Measurements from ENCODE around the gene CYP4Z1. TPM values are rescaled to one million over a fixed set of nuclear protein-coding genes. Genes with fewer than 3 reads are reported as not detected.
A peak's percentile ranks its signal among the peaks of the same experiment; 100 is the strongest.
"Not testable (repeated sequence)": the region's sequence is repeated elsewhere in the genome, so short reads cannot be mapped to it uniquely, and the experiment has no call there.

CYP4Z1 gene
- 0.03 TPM for polyA plus RNA-seq
- long read RNA-seq, donor 1, partial matches to known transcripts: 7 of 7 reads
- long read RNA-seq, donor 1, other reads (novel, unspliced or antisense): 0 of 7 reads
- long read RNA-seq, donor 2: 0 reads
- long read RNA-seq, donor 3: 0 reads
- long read RNA-seq, donor 4: 0 reads
- long read RNA-seq, donor 5: 0 reads
- long read RNA-seq, donor 6: 0 reads
- long read RNA-seq, donor 7: 0 reads
- long read RNA-seq, donor 8: 0 reads
- long read RNA-seq, donor 9: 0 reads
- long read RNA-seq, donor 10, partial matches to known transcripts: 9 of 9 reads
- long read RNA-seq, donor 10, other reads (novel, unspliced or antisense): 0 of 9 reads
- long read RNA-seq, donor 11: 0 reads

- Histone ChIP-seq H3K4me3 (ENCODE audit: low read length) (no peak within 1 kb of the TSS), H3K4me1 (ENCODE audit: control insufficient read depth, insufficient read depth, low read length) (no peaks in the 10 kb centered on the region), H3K9me3 (ENCODE audit: control insufficient read depth, low read depth, low read length) (no peaks in the 10 kb centered on the region), H3K36me3 (ENCODE audit: control insufficient read depth, insufficient read depth, low read length) (no peaks in the 10 kb centered on the region), H3K27me3 (ENCODE audit: control insufficient read depth, insufficient read depth, low read length) (peaks cover 2% of the 10 kb centered on the region), H3K27ac (ENCODE audit: low read length) (no peak within 1 kb of the TSS)
- DNase-seq: no peak
Observed at GRCh38 chr1:47067097-47067594, at the start of gene CYP4Z1. Gene CYP4Z1 (plus strand): TSS chr1:47067231. CDS start chr1:47067491, 260 bp downstream.

GRCh38 chr1:47021070-47021469 lies 46.0 kb upstream of the CYP4Z1 start:
- H3K4me3 ChIP-seq (ENCODE audit: low read length): no peak overlapping the region
- H3K36me3 ChIP-seq (ENCODE audit: control insufficient read depth, insufficient read depth, low read length): no peaks in the 10 kb centered on the region
- DNase-seq: no peak
- no peak overlapping the region for H3K27ac ChIP-seq (ENCODE audit: low read length)
- WGBS (ENCODE audit: insufficient coverage, low lambda C conversion rate): no CpG with 5 or more reads among the region's 2 CpGs
- H3K27me3 ChIP-seq (ENCODE audit: control insufficient read depth, insufficient read depth, low read length): peaks cover 27% of the 10 kb centered on the region
- no peaks in the 10 kb centered on the region for H3K4me1 ChIP-seq (ENCODE audit: control insufficient read depth, insufficient read depth, low read length)
- no peaks in the 10 kb centered on the region for H3K9me3 ChIP-seq (ENCODE audit: control insufficient read depth, low read depth, low read length)

- Histone ChIP-seq H3K36me3 (ENCODE audit: control insufficient read depth, insufficient read depth, low read length) (no peaks in the 10 kb centered on the region), H3K4me3 (ENCODE audit: low read length) (peak within 1 kb of the TSS; percentile 30), H3K9me3 (ENCODE audit: control insufficient read depth, low read depth, low read length) (no peaks in the 10 kb centered on the region), H3K27me3 (ENCODE audit: control insufficient read depth, insufficient read depth, low read length) (peaks cover 27% of the 10 kb centered on the region), H3K27ac (ENCODE audit: low read length) (no peak within 1 kb of the TSS), H3K4me1 (ENCODE audit: control insufficient read depth, insufficient read depth, low read length) (no peaks in the 10 kb centered on the region)
- 20% methylated on average over 1 of the region's 49 CpGs for WGBS (ENCODE audit: insufficient coverage, low lambda C conversion rate)
- peak; percentile 5 to 42 for DNase-seq
Observed at GRCh38 chr1:47023268-47024140, 43.5 kb upstream of the CYP4Z1 start, which contains the start of gene CYP4X1. Gene CYP4X1 (plus strand): TSS chr1:47023669. CDS start chr1:47023818, 149 bp downstream.

GRCh38 chr1:47024141-47024801 lies 42.8 kb upstream of the CYP4Z1 start:
- Histone ChIP-seq H3K4me3 (ENCODE audit: low read length) (peak overlapping the region; percentile 30), H3K4me1 (ENCODE audit: control insufficient read depth, insufficient read depth, low read length) (no peaks in the 10 kb centered on the region), H3K9me3 (ENCODE audit: control insufficient read depth, low read depth, low read length) (no peaks in the 10 kb centered on the region), H3K27ac (ENCODE audit: low read length) (no peak overlapping the region), H3K36me3 (ENCODE audit: control insufficient read depth, insufficient read depth, low read length) (no peaks in the 10 kb centered on the region), H3K27me3 (ENCODE audit: control insufficient read depth, insufficient read depth, low read length) (peaks cover 27% of the 10 kb centered on the region)
- DNase-seq: no peak
- 38% methylated on average over 3 of the region's 8 CpGs for WGBS (ENCODE audit: insufficient coverage, low lambda C conversion rate)

- H3K27ac ChIP-seq (ENCODE audit: low read length): no peak overlapping the region
- peaks cover 5% of the 10 kb centered on the region for H3K27me3 ChIP-seq (ENCODE audit: control insufficient read depth, insufficient read depth, low read length)
- no peaks in the 10 kb centered on the region for H3K9me3 ChIP-seq (ENCODE audit: control insufficient read depth, low read depth, low read length)
- 60% methylated on average over 1 of the region's 3 CpGs for WGBS (ENCODE audit: insufficient coverage, low lambda C conversion rate)
- H3K36me3 ChIP-seq (ENCODE audit: control insufficient read depth, insufficient read depth, low read length): no peaks in the 10 kb centered on the region
- H3K4me3 ChIP-seq (ENCODE audit: low read length): no peak overlapping the region
- H3K4me1 ChIP-seq (ENCODE audit: control insufficient read depth, insufficient read depth, low read length): no peaks in the 10 kb centered on the region
- no peak for DNase-seq
Observed at GRCh38 chr1:47030170-47030805, 36.7 kb upstream of the CYP4Z1 start.

GRCh38 chr1:47031059-47031458 lies 36.0 kb upstream of the CYP4Z1 start:
- WGBS (ENCODE audit: insufficient coverage, low lambda C conversion rate): 67% methylated on average over 1 of the region's 3 CpGs
- Histone ChIP-seq H3K9me3 (ENCODE audit: control insufficient read depth, low read depth, low read length) (no peaks in the 10 kb centered on the region), H3K36me3 (ENCODE audit: control insufficient read depth, insufficient read depth, low read length) (no peaks in the 10 kb centered on the region), H3K4me3 (ENCODE audit: low read length) (no peak overlapping the region), H3K27ac (ENCODE audit: low read length) (no peak overlapping the region), H3K4me1 (ENCODE audit: control insufficient read depth, insufficient read depth, low read length) (no peaks in the 10 kb centered on the region), H3K27me3 (ENCODE audit: control insufficient read depth, insufficient read depth, low read length) (no peaks in the 10 kb centered on the region)
- no peak for DNase-seq

GRCh38 chr1:47031585-47031984 lies 35.4 kb upstream of the CYP4Z1 start:
- Histone ChIP-seq H3K4me3 (ENCODE audit: low read length) (no peak overlapping the region), H3K9me3 (ENCODE audit: control insufficient read depth, low read depth, low read length) (no peaks in the 10 kb centered on the region), H3K4me1 (ENCODE audit: control insufficient read depth, insufficient read depth, low read length) (no peaks in the 10 kb centered on the region), H3K27ac (ENCODE audit: low read length) (no peak overlapping the region), H3K27me3 (ENCODE audit: control insufficient read depth, insufficient read depth, low read length) (no peaks in the 10 kb centered on the region), H3K36me3 (ENCODE audit: control insufficient read depth, insufficient read depth, low read length) (no peaks in the 10 kb centered on the region)
- no CpG with 5 or more reads among the region's 3 CpGs for WGBS (ENCODE audit: insufficient coverage, low lambda C conversion rate)
- no peak for DNase-seq

- Histone ChIP-seq H3K9me3 (ENCODE audit: control insufficient read depth, low read depth, low read length) (no peaks in the 10 kb centered on the region), H3K27me3 (ENCODE audit: control insufficient read depth, insufficient read depth, low read length) (no peaks in the 10 kb centered on the region), H3K36me3 (ENCODE audit: control insufficient read depth, insufficient read depth, low read length) (no peaks in the 10 kb centered on the region), H3K4me3 (ENCODE audit: low read length) (no peak overlapping the region), H3K27ac (ENCODE audit: low read length) (no peak overlapping the region), H3K4me1 (ENCODE audit: control insufficient read depth, insufficient read depth, low read length) (no peaks in the 10 kb centered on the region)
- 100% methylated on average over 1 of the region's 1 CpG for WGBS (ENCODE audit: insufficient coverage, low lambda C conversion rate)
- no peak for DNase-seq
Observed at GRCh38 chr1:47036764-47037163, 30.3 kb upstream of the CYP4Z1 start.

GRCh38 chr1:47059376-47059775 lies 7.7 kb upstream of the CYP4Z1 start:
- Histone ChIP-seq H3K4me1 (ENCODE audit: control insufficient read depth, insufficient read depth, low read length) (no peaks in the 10 kb centered on the region), H3K27ac (ENCODE audit: low read length) (no peak overlapping the region), H3K27me3 (ENCODE audit: control insufficient read depth, insufficient read depth, low read length) (no peaks in the 10 kb centered on the region), H3K36me3 (ENCODE audit: control insufficient read depth, insufficient read depth, low read length) (no peaks in the 10 kb centered on the region), H3K9me3 (ENCODE audit: control insufficient read depth, low read depth, low read length) (peaks cover 6% of the 10 kb centered on the region), H3K4me3 (ENCODE audit: low read length) (no peak overlapping the region)
- no peak for DNase-seq
- no CpG with 5 or more reads among the region's 1 CpG for WGBS (ENCODE audit: insufficient coverage, low lambda C conversion rate)

- H3K27me3 ChIP-seq (ENCODE audit: control insufficient read depth, insufficient read depth, low read length); H3K9me3 ChIP-seq (ENCODE audit: control insufficient read depth, low read depth, low read length); H3K27ac ChIP-seq (ENCODE audit: low read length); H3K4me3 ChIP-seq (ENCODE audit: low read length); DNase-seq; H3K36me3 ChIP-seq (ENCODE audit: control insufficient read depth, insufficient read depth, low read length); H3K4me1 ChIP-seq (ENCODE audit: control insufficient read depth, insufficient read depth, low read length): not testable (repeated sequence)
- no CpG with 5 or more reads among the region's 4 CpGs for WGBS (ENCODE audit: insufficient coverage, low lambda C conversion rate)
Observed at GRCh38 chr1:47069080-47069479, 2.0 kb downstream of the CYP4Z1 start.
